Panc1 (cell line): ENCODE results near the gene GAS2. TPM values are rescaled to one million over a fixed set of nuclear protein-coding genes. Genes with fewer than 3 reads are reported as not detected.

Experiments used
- ATAC-seq: fragments of 200-7000 bp; cut with Tn5 transposase; 2 replicates; pipeline ENCODE4 v1.9.1; 2020; ENCODE audit warnings: mild to moderate bottlenecking, moderate library complexity
- Bru-seq: library from RNA; stranded (reverse); fragments of 400-500 nt; gene quantifications from one replicate; lab custom pipeline; 2021; lab: Mats Ljungman, UMichigan
- BruChase-seq, 2 experiments: library from RNA; stranded (reverse); fragments of 400-500 nt; gene quantifications; one replicate each; lab custom pipeline; 2021; lab: Mats Ljungman, UMichigan
- BruUV-seq: library from RNA; stranded (reverse); fragments of 400-500 nt; replicated peaks from 2 replicates; lab custom pipeline; 2021; lab: Mats Ljungman, UMichigan
- CTCF ChIA-PET: fragments of 300-600 bp; sonication (Branson Sonifier 250); formaldehyde crosslinking; loops from one replicate; lab custom pipeline; 2022; ENCODE audit warnings: antibody characterized with exemption; lab: Charles Lee
- POLR2A ChIA-PET: fragments of 300-600 bp; sonication (Branson Sonifier 250); formaldehyde crosslinking; loops from one replicate; lab custom pipeline; 2022; ENCODE audit warnings: antibody characterized with exemption; lab: Charles Lee
- DNase-seq: peaks from one replicate; pipeline ENCODE4 v3.0.0-alpha.2; 2010; ENCODE audit warnings: low read depth, low spot score
- H3K27ac ChIP-seq: 2 replicates; pipeline ENCODE4 v1.5.1; 2011; ENCODE audit warnings: mild to moderate bottlenecking, low read length, inconsistent platforms
- H3K27me3 ChIP-seq: fragments of 200-500 bp; sonication (Bioruptor generic); 2 replicates; pipeline ENCODE4 v1.6.0; 2014; ENCODE audit warnings: low read length, inconsistent platforms; ENCODE audit not compliant: control insufficient read depth, insufficient read depth
- H3K36me3 ChIP-seq: fragments of 200-500 bp; sonication (Bioruptor generic); 2 replicates; pipeline ENCODE4 v1.5.1; 2014; ENCODE audit warnings: inconsistent platforms, mild to moderate bottlenecking, low read length, moderate library complexity; ENCODE audit not compliant: control insufficient read depth, insufficient read depth
- H3K4me1 ChIP-seq: 2 replicates; pipeline ENCODE4 v1.5.1; 2011; ENCODE audit warnings: inconsistent platforms, mild to moderate bottlenecking, low read length, moderate library complexity; ENCODE audit not compliant: control insufficient read depth, insufficient read depth
- H3K4me3 ChIP-seq, 2 experiments: 2 replicates each; pipeline ENCODE4 v1.5.1; 2011 to 2012; ENCODE audit warnings: low read depth in 2 of 2, low read length in 2 of 2, mild to moderate bottlenecking in 2 of 2, inconsistent platforms in 1 of 2, moderate library complexity in 1 of 2
- H3K9me3 ChIP-seq: fragments of 200-500 bp; sonication (Bioruptor generic); 2 replicates; pipeline ENCODE4 v1.5.1; 2014; ENCODE audit warnings: low read depth, mild to moderate bottlenecking, inconsistent platforms, low read length, moderate library complexity; ENCODE audit not compliant: control insufficient read depth, insufficient read depth
- POLR2AphosphoS5 ChIP-seq: IDR thresholded peaks from 2 replicates; pipeline ENCODE4 v1.6.1; 2012; ENCODE audit warnings: mild to moderate bottlenecking, low read depth, low read length, moderate library complexity
- SIN3A ChIP-seq: IDR thresholded peaks from 2 replicates; pipeline ENCODE4 v1.6.1; 2012; ENCODE audit warnings: low read depth, mild to moderate bottlenecking, low read length, moderate library complexity, borderline replicate concordance; ENCODE audit not compliant: insufficient read depth
- TCF7L2 ChIP-seq: IDR thresholded peaks from 2 replicates; pipeline ENCODE4 v1.6.1; 2011; ENCODE audit warnings: mild to moderate bottlenecking, low read depth, low read length, inconsistent platforms
- in situ Hi-C: cut with HindIII; loops from 2 replicates; pipeline ENCODE4 v1.10.0; 2016; ENCODE audit warnings: low sequenced_read_pairs, low pct_unique_long_range_greater_than_20kb
- intact Hi-C: fragments of 100-400 bp; cut with micrococcal nuclease; formaldehyde crosslinking; loops from one replicate; pipeline ENCODE4 v1.10.0; 2022; ENCODE audit not compliant: unreplicated experiment
- long read RNA-seq: library from polyadenylated mRNA; unstranded; transcript quantifications from one replicate; pipeline ENCODE4 v2.0.0, GENCODE V29; 2021; ENCODE audit not compliant: unreplicated experiment
- polyA plus RNA-seq: library from polyadenylated mRNA; unstranded; fragments of >200 nt; gene quantifications from one replicate; pipeline ENCODE4 v1.2.1, GENCODE V29; 2012; ENCODE audit warnings: missing spikeins; ENCODE audit not compliant: insufficient read length
- total RNA-seq: library from RNA; stranded (reverse); gene quantifications from one replicate; pipeline ENCODE4 v1.2.1, GENCODE V29; 2021; ENCODE audit not compliant: unreplicated experiment
- TF ChIP-seq, protein P1 (sequence below), 2 experiments: IDR thresholded peaks; 2 replicates each; pipeline ENCODE4 v1.6.1; 2011 to 2012; ENCODE audit warnings: low read depth in 2 of 2, control low read depth in 1 of 2, low read length in 1 of 2, mild to moderate bottlenecking in 1 of 2, moderate library complexity in 1 of 2; ENCODE audit not compliant: insufficient read depth in 1 of 2
- TF ChIP-seq, protein P2 (sequence below): fragments of 450-650 bp; IDR thresholded peaks from 2 replicates; pipeline ENCODE4 v1.5.1; 2017; ENCODE audit warnings: mild to moderate bottlenecking

The GAS2 gene
- total RNA-seq (0.87 TPM), Bru-seq, nascent RNA (percentile 14 among the genes with signal in this experiment), BruChase-seq, experiment 1, labeled RNA remaining after a 2-hour chase (percentile 13 among the genes with signal in this experiment), BruChase-seq, experiment 2, labeled RNA remaining after a 6-hour chase (percentile 13 among the genes with signal in this experiment)
- 1.2 TPM for polyA plus RNA-seq
- long read RNA-seq, partial matches to known transcripts, result 0 of 4 reads
- long read RNA-seq, other reads (novel, unspliced or antisense), result 0 of 4 reads

DNA sequence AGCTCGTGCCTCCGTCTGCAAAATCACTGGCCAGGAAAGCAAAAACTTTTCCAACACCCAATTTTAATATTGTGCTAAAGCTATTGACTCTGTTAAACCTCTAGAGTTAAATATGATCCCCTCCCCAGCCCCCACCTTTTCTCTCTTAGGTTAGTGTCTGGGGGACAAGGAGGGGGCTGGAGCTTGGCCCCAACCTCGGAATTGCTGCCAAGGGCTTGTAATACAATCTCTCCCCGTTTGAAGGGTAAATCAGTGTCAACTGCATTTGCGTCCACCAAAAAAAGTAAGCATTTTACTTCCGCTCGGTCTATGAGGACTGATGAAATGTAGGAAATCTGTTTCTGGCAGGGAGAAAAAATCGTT lies at the start of gene GAS2:
TSS of gene GAS2 (plus strand) at position 287 of the 363 bp plus-strand sequence. CDS start 8,259 bp downstream, outside the sequence.
- Histone ChIP-seq H3K36me3 (no peaks in the 10 kb centered on the region), H3K4me1 (no peaks in the 10 kb centered on the region), H3K9me3 (no peaks in the 10 kb centered on the region), H3K27me3 (peaks cover 27% of the 10 kb centered on the region), H3K27ac (no peak within 1 kb of the TSS), H3K4me3 (peak within 1 kb of the TSS; percentile 35 to 42)
- in situ Hi-C loops (no loop called here), intact Hi-C loops (no loop called here)
- TF ChIP-seq SIN3A (no peak), TCF7L2 (no peak), POLR2AphosphoS5 (no peak)
- TF ChIP-seq, protein P1, sequence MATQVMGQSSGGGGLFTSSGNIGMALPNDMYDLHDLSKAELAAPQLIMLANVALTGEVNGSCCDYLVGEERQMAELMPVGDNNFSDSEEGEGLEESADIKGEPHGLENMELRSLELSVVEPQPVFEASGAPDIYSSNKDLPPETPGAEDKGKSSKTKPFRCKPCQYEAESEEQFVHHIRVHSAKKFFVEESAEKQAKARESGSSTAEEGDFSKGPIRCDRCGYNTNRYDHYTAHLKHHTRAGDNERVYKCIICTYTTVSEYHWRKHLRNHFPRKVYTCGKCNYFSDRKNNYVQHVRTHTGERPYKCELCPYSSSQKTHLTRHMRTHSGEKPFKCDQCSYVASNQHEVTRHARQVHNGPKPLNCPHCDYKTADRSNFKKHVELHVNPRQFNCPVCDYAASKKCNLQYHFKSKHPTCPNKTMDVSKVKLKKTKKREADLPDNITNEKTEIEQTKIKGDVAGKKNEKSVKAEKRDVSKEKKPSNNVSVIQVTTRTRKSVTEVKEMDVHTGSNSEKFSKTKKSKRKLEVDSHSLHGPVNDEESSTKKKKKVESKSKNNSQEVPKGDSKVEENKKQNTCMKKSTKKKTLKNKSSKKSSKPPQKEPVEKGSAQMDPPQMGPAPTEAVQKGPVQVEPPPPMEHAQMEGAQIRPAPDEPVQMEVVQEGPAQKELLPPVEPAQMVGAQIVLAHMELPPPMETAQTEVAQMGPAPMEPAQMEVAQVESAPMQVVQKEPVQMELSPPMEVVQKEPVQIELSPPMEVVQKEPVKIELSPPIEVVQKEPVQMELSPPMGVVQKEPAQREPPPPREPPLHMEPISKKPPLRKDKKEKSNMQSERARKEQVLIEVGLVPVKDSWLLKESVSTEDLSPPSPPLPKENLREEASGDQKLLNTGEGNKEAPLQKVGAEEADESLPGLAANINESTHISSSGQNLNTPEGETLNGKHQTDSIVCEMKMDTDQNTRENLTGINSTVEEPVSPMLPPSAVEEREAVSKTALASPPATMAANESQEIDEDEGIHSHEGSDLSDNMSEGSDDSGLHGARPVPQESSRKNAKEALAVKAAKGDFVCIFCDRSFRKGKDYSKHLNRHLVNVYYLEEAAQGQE (IDR thresholded peaks at IDR 0.05; ENCODE audit: insufficient read depth in 1 of 2, low read depth in 2 of 2, low read length in 1 of 2), result no peak
- TF ChIP-seq, protein P2, sequence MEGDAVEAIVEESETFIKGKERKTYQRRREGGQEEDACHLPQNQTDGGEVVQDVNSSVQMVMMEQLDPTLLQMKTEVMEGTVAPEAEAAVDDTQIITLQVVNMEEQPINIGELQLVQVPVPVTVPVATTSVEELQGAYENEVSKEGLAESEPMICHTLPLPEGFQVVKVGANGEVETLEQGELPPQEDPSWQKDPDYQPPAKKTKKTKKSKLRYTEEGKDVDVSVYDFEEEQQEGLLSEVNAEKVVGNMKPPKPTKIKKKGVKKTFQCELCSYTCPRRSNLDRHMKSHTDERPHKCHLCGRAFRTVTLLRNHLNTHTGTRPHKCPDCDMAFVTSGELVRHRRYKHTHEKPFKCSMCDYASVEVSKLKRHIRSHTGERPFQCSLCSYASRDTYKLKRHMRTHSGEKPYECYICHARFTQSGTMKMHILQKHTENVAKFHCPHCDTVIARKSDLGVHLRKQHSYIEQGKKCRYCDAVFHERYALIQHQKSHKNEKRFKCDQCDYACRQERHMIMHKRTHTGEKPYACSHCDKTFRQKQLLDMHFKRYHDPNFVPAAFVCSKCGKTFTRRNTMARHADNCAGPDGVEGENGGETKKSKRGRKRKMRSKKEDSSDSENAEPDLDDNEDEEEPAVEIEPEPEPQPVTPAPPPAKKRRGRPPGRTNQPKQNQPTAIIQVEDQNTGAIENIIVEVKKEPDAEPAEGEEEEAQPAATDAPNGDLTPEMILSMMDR, result no peak
- no TSS peak for BruUV-seq
- CTCF ChIA-PET, result no interaction called here
- ATAC-seq (no peak), DNase-seq (no peak)
- POLR2A ChIA-PET, result no interaction called here

DNA sequence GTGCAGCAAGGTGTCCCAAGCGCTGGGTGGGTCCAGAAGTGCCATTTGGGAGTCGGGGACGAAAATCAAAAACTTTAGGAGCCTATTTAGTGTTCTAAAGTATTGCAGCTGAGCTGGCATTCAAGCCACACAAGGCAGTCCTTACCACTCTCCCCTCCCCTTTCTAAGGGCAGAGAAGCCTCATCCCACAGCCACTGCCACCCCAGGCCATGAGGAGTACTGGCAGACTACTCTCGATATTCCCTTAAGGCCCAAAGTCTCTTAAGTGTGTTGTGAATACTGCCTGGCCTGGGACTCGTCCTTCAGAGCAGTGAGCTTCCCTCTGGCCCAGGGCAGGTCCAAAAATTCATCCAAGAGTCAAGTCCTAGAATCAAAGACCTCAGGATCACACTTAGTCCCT lies 48.5 kb upstream of the GAS2 start:
- Histone ChIP-seq H3K27ac (no peak overlapping the region), H3K36me3 (no peaks in the 10 kb centered on the region), H3K27me3 (no peaks in the 10 kb centered on the region), H3K9me3 (no peaks in the 10 kb centered on the region), H3K4me1 (no peaks in the 10 kb centered on the region), H3K4me3 (no peak overlapping the region)
- DNase-seq (no peak), ATAC-seq (no peak)
- in situ Hi-C loops (no loop called here), intact Hi-C loops (no loop called here)
- no TSS peak for BruUV-seq
- ChIA-PET CTCF (no interaction called here), POLR2A (no interaction called here)
- TF ChIP-seq TCF7L2 (no peak), SIN3A (no peak), POLR2AphosphoS5 (no peak)
- TF ChIP-seq, protein P1 (IDR thresholded peaks at IDR 0.05; ENCODE audit: insufficient read depth in 1 of 2, low read depth in 2 of 2, low read length in 1 of 2), result no peak
- TF ChIP-seq, protein P2, result no peak
